ENCODE results near the gene NUP160.

- TF ChIP-seq TSHZ2 (CRISPR knock-in tag; IDR thresholded peaks at IDR 0.05): no peak
- TF ChIP-seq ZFP3 (CRISPR knock-in tag; IDR thresholded peaks at IDR 0.05): no peak
- no peak for TF ChIP-seq SNAI2 (CRISPR knock-in tag; IDR thresholded peaks at IDR 0.05)
Measured at GRCh38 chr11:47854667-47855066, 6.5 kb upstream of the NUP160 start.
